Trophoblast cell (in vitro differentiated cells and primary cell): ENCODE results near the gene DLK1.
A peak's percentile ranks its signal among the peaks of the same experiment; 100 is the strongest.

Source experiments
- DNase-seq, 2 donors: peaks; one replicate each; pipeline ENCODE4 v3.0.0-alpha.2; 2016
- H2AFZ ChIP-seq: 2 replicates; pipeline ENCODE4 v1.6.1; 2013; ENCODE audit warnings: low read length, moderate library complexity, mild to moderate bottlenecking; ENCODE audit not compliant: insufficient read depth, poor library complexity
- H2AK5ac ChIP-seq: 2 replicates; pipeline ENCODE4 v1.6.1; 2013; ENCODE audit warnings: mild to moderate bottlenecking, low read length
- H2BK120ac ChIP-seq: 2 replicates; pipeline ENCODE4 v1.6.1; 2013; ENCODE audit warnings: low read length, mild to moderate bottlenecking, moderate library complexity; ENCODE audit not compliant: insufficient read depth, poor library complexity
- H2BK12ac ChIP-seq: 2 replicates; pipeline ENCODE4 v1.6.1; 2013; ENCODE audit warnings: mild to moderate bottlenecking, low read length, moderate library complexity
- H2BK5ac ChIP-seq: 2 replicates; pipeline ENCODE4 v1.6.1; 2013; ENCODE audit warnings: low read length, low read depth, moderate library complexity, mild to moderate bottlenecking; ENCODE audit not compliant: poor library complexity
- H3K14ac ChIP-seq: 2 replicates; pipeline ENCODE4 v1.6.1; 2013; ENCODE audit warnings: mild to moderate bottlenecking, low read length
- H3K18ac ChIP-seq: 2 replicates; pipeline ENCODE4 v1.6.1; 2013; ENCODE audit warnings: mild to moderate bottlenecking, low read length
- H3K23ac ChIP-seq: 2 replicates; pipeline ENCODE4 v1.6.1; 2013; ENCODE audit warnings: low read length
- H3K27ac ChIP-seq: 2 replicates; pipeline ENCODE4 v1.5.1; 2013; ENCODE audit warnings: low read depth, mild to moderate bottlenecking, inconsistent platforms, low read length, moderate library complexity
- H3K27me3 ChIP-seq: 2 replicates; pipeline ENCODE4 v1.6.1; 2013; ENCODE audit warnings: inconsistent platforms, mild to moderate bottlenecking, low read length, moderate library complexity; ENCODE audit not compliant: insufficient read depth
- H3K36me3 ChIP-seq, 2 experiments: 1 replicate in 1 of 2; 2 replicates in 1 of 2; pipeline ENCODE4 v1.6.1; 2013; ENCODE audit warnings: low read length in 2 of 2, mild to moderate bottlenecking in 2 of 2, moderate library complexity in 1 of 2; ENCODE audit not compliant: insufficient read depth in 2 of 2, control insufficient read depth in 1 of 2
- H3K4ac ChIP-seq: 2 replicates; pipeline ENCODE4 v1.6.1; 2013; ENCODE audit warnings: low read depth, mild to moderate bottlenecking, low read length, moderate library complexity
- H3K4me1 ChIP-seq, 2 experiments: 1 replicate in 1 of 2; 2 replicates in 1 of 2; pipeline ENCODE4 v1.6.1; 2013; ENCODE audit warnings: low read length in 2 of 2, mild to moderate bottlenecking in 2 of 2, moderate library complexity in 1 of 2; ENCODE audit not compliant: insufficient read depth in 2 of 2, control insufficient read depth in 1 of 2
- H3K4me2 ChIP-seq: 2 replicates; pipeline ENCODE4 v1.6.1; 2013; ENCODE audit warnings: inconsistent platforms, mild to moderate bottlenecking, low read length, moderate library complexity
- H3K4me3 ChIP-seq: 2 replicates; pipeline ENCODE4 v1.5.1; 2013; ENCODE audit warnings: mild to moderate bottlenecking, low read depth, low read length, inconsistent platforms
- H3K79me1 ChIP-seq: one replicate; pipeline ENCODE4 v1.6.1; 2013; ENCODE audit warnings: low read length
- H3K79me2 ChIP-seq: 2 replicates; pipeline ENCODE4 v1.6.1; 2013; ENCODE audit warnings: low read length, mild to moderate bottlenecking; ENCODE audit not compliant: control insufficient read depth, insufficient read depth, poor library complexity
- H3K9ac ChIP-seq: 2 replicates; pipeline ENCODE4 v1.6.1; 2013; ENCODE audit warnings: mild to moderate bottlenecking, low read length
- H3K9me3 ChIP-seq: 2 replicates; pipeline ENCODE4 v1.6.1; 2013; ENCODE audit warnings: low read depth, mild to moderate bottlenecking, control low read depth, inconsistent platforms, low read length; ENCODE audit not compliant: insufficient read depth
- H4K12ac ChIP-seq: 2 replicates; pipeline ENCODE4 v1.6.1; 2013; ENCODE audit warnings: low read depth, mild to moderate bottlenecking, low read length, moderate library complexity
- H4K8ac ChIP-seq: 2 replicates; pipeline ENCODE4 v1.6.1; 2013; ENCODE audit warnings: low read depth, mild to moderate bottlenecking, low read length, moderate library complexity
- H4K91ac ChIP-seq: one replicate; pipeline ENCODE4 v1.6.1; 2013; ENCODE audit warnings: low read depth, mild to moderate bottlenecking, low read length, moderate library complexity
- WGBS: extraction: QIAGEN DNeasy Blood & Tissue Kit; methylation state at CpG from one replicate; pipeline ENCODE4 v1.1.7; 2013; ENCODE audit warnings: missing lambda C conversion rate; ENCODE audit not compliant: insufficient read length, insufficient coverage; ENCODE audit errors: extremely low coverage; 5-methylcytosine and 5-hydroxymethylcytosine counted together

The DLK1 gene

DNA sequence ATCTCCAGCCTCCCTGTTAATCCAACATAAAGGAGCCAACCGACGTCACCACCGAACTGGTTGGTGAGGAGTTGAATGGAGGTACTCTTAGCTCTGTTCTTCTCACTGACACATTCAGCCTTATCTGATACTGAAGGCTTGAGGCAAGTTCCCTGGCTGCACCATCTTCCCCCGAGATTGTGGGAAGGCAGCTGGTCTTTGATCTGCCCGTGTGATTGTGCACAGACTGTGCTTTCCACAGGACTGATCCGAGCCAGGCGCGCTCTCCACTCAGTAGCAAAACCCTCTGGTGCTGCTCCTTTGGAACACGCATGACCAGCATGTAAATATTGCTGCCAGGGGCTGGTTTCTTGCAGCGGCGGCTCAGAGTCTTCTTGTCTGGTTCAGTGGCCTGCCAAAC lies 30.1 kb upstream of the DLK1 start:
- H4K12ac ChIP-seq: no peak overlapping the region
- H2BK120ac ChIP-seq: no peak overlapping the region
- H3K4me1 ChIP-seq: peaks cover 32 to 38% of the 10 kb centered on the region in 2 experiments
- no peak overlapping the region for H3K23ac ChIP-seq
- H2AFZ ChIP-seq: no peak overlapping the region
- H3K4ac ChIP-seq: no peak overlapping the region
- H3K9ac ChIP-seq: no peak overlapping the region
- no peak overlapping the region for H2BK5ac ChIP-seq
- peak overlapping the region; percentile 19 for H3K27ac ChIP-seq
- H3K79me1 ChIP-seq: peaks cover 16% of the 10 kb centered on the region
- peaks cover 3% of the 10 kb centered on the region for H3K79me2 ChIP-seq
- no peak overlapping the region for H2AK5ac ChIP-seq
- H3K18ac ChIP-seq: no peak overlapping the region
- no CpG with 5 or more reads among the region's 11 CpGs for WGBS
- no peaks in the 10 kb centered on the region for H3K36me3 ChIP-seq
- H3K27me3 ChIP-seq: no peaks in the 10 kb centered on the region
- H3K9me3 ChIP-seq: peaks cover 2% of the 10 kb centered on the region
- H3K4me3 ChIP-seq: no peak overlapping the region
- no peak overlapping the region for H3K14ac ChIP-seq
- no peak overlapping the region for H3K4me2 ChIP-seq
- no peak overlapping the region for H4K91ac ChIP-seq
- no peak overlapping the region for H4K8ac ChIP-seq
- DNase-seq: peak in 1 of 2 donors; percentile 3
- no peak overlapping the region for H2BK12ac ChIP-seq

DNA sequence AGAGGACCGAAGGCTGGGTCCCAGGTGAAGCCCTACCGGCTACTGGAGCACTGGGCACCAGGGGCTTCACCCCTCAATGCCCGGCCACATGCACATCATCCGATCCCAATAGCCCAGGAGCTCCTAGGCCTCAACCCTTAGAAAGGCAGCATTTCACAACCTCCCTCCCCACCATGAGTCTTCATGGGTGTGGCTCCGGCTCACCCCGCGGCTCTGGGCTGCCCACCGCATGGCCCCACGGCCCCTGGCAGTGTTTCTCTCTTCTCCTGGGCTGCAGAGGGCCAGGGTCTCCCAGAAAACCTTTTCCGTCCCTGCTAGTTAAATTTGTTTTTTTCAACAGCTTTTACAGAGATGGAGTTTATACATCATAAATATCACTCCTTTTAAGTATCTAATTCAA lies 28.6 kb upstream of the DLK1 start:
- no peak overlapping the region for H3K18ac ChIP-seq
- H2BK5ac ChIP-seq: no peak overlapping the region
- H4K8ac ChIP-seq: no peak overlapping the region
- H3K14ac ChIP-seq: no peak overlapping the region
- no peak overlapping the region for H3K27ac ChIP-seq
- no peak overlapping the region for H3K4me3 ChIP-seq
- no peak overlapping the region for H3K9ac ChIP-seq
- no CpG with 5 or more reads among the region's 10 CpGs for WGBS
- H3K79me2 ChIP-seq: no peaks in the 10 kb centered on the region
- no peak for DNase-seq
- peaks cover 9% of the 10 kb centered on the region for H3K79me1 ChIP-seq
- H3K23ac ChIP-seq: no peak overlapping the region
- peaks cover 21 to 27% of the 10 kb centered on the region in 2 experiments for H3K4me1 ChIP-seq
- H4K12ac ChIP-seq: no peak overlapping the region
- no peak overlapping the region for H2AK5ac ChIP-seq
- H3K27me3 ChIP-seq: no peaks in the 10 kb centered on the region
- H3K9me3 ChIP-seq: peaks cover 2% of the 10 kb centered on the region
- no peaks in the 10 kb centered on the region for H3K36me3 ChIP-seq
- no peak overlapping the region for H2AFZ ChIP-seq
- H2BK120ac ChIP-seq: no peak overlapping the region
- no peak overlapping the region for H2BK12ac ChIP-seq
- H4K91ac ChIP-seq: no peak overlapping the region
- H3K4ac ChIP-seq: no peak overlapping the region
- H3K4me2 ChIP-seq: no peak overlapping the region

DNA sequence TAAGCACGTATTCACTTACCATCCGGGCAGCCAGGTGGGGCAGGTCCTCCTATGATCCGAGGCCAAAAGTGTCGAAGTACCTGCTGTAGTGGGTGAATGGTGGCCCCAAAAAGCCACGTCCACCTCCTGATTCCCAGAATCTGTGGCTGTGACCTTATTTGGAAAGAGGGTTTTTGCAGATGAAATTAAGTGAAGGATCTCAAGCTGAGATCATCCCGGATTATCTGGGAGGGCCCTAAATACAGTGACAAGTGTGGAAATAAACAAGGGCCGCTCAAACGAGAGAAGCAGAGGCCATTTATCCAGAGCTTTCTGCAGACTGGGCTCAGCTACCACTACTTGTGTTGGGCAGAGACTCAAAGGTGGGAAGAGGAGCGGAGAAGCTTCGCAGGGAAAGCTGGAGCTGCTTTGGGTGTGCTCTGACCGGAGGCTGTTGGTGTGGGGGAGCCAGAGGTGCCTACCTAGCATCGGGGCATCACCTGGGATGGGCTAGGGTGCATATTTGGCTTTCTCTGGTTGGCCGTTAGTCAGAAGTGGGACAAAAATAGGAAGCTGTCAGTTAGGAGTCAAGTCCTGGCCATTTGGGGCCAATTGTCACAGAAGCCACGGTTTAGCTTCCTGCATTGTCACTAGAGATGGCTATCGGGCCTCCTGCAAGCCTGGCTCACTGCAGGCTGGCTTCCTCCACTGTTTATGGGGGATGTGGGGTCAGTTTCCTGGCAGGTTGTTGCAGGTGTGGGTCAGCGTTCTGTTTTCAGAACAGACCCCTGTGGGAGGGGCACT lies 27.8 kb upstream of the DLK1 start:
- no peak overlapping the region for H2BK12ac ChIP-seq
- no peak overlapping the region for H3K4me2 ChIP-seq
- peaks cover 2% of the 10 kb centered on the region for H3K9me3 ChIP-seq
- H2AK5ac ChIP-seq: no peak overlapping the region
- no CpG with 5 or more reads among the region's 16 CpGs for WGBS
- H3K18ac ChIP-seq: no peak overlapping the region
- H3K9ac ChIP-seq: no peak overlapping the region
- H4K8ac ChIP-seq: no peak overlapping the region
- H3K36me3 ChIP-seq: no peaks in the 10 kb centered on the region
- H4K91ac ChIP-seq: no peak overlapping the region
- no peak overlapping the region for H3K4ac ChIP-seq
- no peak overlapping the region for H2AFZ ChIP-seq
- peaks cover 10% of the 10 kb centered on the region for H3K79me1 ChIP-seq
- no peak overlapping the region for H4K12ac ChIP-seq
- no peak overlapping the region for H2BK5ac ChIP-seq
- H3K23ac ChIP-seq: no peak overlapping the region
- H2BK120ac ChIP-seq: no peak overlapping the region
- DNase-seq: no peak
- H3K27me3 ChIP-seq: no peaks in the 10 kb centered on the region
- H3K27ac ChIP-seq: no peak overlapping the region
- H3K14ac ChIP-seq: no peak overlapping the region
- peaks cover 23 to 28% of the 10 kb centered on the region in 2 experiments for H3K4me1 ChIP-seq
- no peaks in the 10 kb centered on the region for H3K79me2 ChIP-seq
- no peak overlapping the region for H3K4me3 ChIP-seq

DNA sequence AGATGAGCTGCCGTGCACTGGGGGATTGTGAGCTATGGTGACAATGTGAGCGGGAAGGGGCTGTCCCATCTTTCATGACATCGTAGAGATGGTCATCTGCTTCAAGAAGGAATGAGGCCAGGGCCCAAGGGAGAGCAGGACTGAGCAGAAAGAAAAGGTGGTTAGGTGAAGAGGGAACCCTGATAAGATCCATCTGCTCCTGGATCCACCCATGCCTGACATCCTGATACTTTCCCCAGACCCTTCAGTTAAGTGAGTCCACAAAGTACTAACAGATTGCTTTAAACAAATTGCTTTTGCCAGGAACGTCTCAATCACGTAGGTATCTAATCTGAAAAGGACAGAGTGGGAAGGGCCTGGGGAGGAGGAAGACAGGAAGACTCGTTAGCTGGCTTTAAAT lies 25.4 kb upstream of the DLK1 start:
- peaks cover 26 to 31% of the 10 kb centered on the region in 2 experiments for H3K4me1 ChIP-seq
- WGBS: no CpG with 5 or more reads among the region's 6 CpGs
- H3K9ac ChIP-seq: no peak overlapping the region

More for the DNA sequence above, 25.4 kb upstream of the DLK1 start:
- Histone ChIP-seq H2BK5ac (no peak overlapping the region), H3K14ac (no peak overlapping the region), H3K23ac (no peak overlapping the region), H3K4me3 (no peak overlapping the region), H3K79me2 (no peaks in the 10 kb centered on the region), H3K4ac (no peak overlapping the region), H3K4me2 (no peak overlapping the region), H2AK5ac (no peak overlapping the region), H3K27me3 (no peaks in the 10 kb centered on the region), H3K79me1 (peaks cover 9% of the 10 kb centered on the region), H4K12ac (no peak overlapping the region), H2AFZ (no peak overlapping the region), H4K8ac (no peak overlapping the region), H4K91ac (no peak overlapping the region), H3K36me3 (no peaks in the 10 kb centered on the region), H3K27ac (no peak overlapping the region), H3K9me3 (peaks cover 3% of the 10 kb centered on the region), H3K18ac (no peak overlapping the region), H2BK12ac (no peak overlapping the region), H2BK120ac (no peak overlapping the region)
- DNase-seq: no peak
